ENCODE measurements around the gene DEDD.
"Not testable (repeated sequence)": the region's sequence is repeated elsewhere in the genome, so short reads cannot be mapped to it uniquely, and the experiment has no call there.

DNA sequence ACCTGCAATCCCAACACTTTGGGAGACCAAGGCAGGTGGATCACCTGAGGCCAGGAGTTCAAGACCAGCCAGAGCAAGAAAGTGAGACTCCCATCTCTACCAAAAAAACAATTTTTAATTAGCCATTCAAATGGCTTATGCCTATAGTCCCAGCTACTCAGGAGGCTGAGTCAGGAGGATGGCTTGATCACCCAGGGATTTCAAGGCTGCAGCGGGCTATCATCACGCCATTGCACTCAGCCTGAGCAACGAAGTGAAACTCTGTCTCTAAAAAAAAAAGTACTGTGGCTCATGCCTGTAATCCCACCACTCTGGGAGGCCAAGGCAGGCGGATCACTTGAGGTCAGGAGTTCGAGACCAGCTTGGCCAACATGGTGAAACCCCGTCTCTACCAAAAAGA lies 16.5 kb downstream of the DEDD start:
- TF ChIP-seq, protein P1, sequence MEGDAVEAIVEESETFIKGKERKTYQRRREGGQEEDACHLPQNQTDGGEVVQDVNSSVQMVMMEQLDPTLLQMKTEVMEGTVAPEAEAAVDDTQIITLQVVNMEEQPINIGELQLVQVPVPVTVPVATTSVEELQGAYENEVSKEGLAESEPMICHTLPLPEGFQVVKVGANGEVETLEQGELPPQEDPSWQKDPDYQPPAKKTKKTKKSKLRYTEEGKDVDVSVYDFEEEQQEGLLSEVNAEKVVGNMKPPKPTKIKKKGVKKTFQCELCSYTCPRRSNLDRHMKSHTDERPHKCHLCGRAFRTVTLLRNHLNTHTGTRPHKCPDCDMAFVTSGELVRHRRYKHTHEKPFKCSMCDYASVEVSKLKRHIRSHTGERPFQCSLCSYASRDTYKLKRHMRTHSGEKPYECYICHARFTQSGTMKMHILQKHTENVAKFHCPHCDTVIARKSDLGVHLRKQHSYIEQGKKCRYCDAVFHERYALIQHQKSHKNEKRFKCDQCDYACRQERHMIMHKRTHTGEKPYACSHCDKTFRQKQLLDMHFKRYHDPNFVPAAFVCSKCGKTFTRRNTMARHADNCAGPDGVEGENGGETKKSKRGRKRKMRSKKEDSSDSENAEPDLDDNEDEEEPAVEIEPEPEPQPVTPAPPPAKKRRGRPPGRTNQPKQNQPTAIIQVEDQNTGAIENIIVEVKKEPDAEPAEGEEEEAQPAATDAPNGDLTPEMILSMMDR (IDR thresholded peaks at IDR 0.05): not testable (repeated sequence)
- TF ChIP-seq POLR2A (IDR thresholded peaks at IDR 0.05): not testable (repeated sequence)

Data from Peyer's patch (tissue), 4 donors.